GM08714 (cell line): ENCODE results near the gene ELOF1.

ENCODE experiments used
- H3K4me3 ChIP-seq: fragments of 200-500 bp; sonication (Bioruptor generic); 2 replicates; pipeline ENCODE4 v1.5.1; 2014; ENCODE audit warnings: mild to moderate bottlenecking, low read length, inconsistent platforms
- ZNF274 ChIP-seq: IDR thresholded peaks from 2 replicates; pipeline ENCODE4 v1.6.1; 2012; ENCODE audit warnings: mild to moderate bottlenecking, low read depth, low read length

ELOF1 gene

DNA sequence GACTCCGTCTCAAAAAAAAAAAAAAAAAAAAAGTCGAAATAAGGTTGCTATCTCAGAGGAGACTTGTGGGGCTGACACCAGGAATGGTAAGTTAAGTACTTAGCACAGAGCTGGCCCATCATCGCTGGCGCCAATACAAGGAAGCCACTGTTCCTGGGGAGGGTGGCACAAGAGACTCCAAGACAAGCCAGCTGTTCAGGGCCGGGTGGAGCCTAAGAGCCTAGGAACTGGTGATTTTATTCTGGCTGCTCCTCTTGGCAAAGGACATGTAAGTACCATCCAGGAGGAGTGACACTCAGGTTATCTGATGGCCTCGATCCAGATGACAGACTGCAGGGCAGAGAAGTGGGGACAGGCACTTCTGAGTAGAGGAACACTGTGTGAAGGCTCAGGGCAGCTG lies 3.8 kb downstream of the ELOF1 start:
- TF ChIP-seq ZNF274: no peak

DNA sequence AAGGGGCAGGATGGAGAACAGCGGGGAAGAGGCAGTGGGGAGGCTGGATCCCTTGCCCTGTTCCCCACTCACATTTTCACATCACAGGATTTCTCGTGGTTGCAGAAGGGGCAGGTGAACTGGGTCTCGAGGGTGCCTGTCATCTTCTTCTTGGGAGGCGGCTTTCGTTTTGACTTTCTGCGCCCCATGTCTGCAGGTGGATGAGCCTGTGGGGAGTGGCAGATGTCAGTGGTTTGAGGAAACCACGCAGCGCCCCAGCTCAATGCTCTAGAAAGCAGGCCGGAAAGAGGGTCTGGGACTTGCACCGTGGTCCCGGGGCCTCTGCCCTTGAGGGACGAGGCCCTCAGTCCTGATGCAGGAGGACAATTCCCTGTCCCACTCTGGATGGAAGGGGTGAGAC lies 4.9 kb downstream of the ELOF1 start:
- H3K4me3 ChIP-seq: no peak overlapping the region
- no peak for TF ChIP-seq ZNF274

More for the DNA sequence above, 3.8 kb downstream of the ELOF1 start:
- H3K4me3 ChIP-seq: no peak overlapping the region

DNA sequence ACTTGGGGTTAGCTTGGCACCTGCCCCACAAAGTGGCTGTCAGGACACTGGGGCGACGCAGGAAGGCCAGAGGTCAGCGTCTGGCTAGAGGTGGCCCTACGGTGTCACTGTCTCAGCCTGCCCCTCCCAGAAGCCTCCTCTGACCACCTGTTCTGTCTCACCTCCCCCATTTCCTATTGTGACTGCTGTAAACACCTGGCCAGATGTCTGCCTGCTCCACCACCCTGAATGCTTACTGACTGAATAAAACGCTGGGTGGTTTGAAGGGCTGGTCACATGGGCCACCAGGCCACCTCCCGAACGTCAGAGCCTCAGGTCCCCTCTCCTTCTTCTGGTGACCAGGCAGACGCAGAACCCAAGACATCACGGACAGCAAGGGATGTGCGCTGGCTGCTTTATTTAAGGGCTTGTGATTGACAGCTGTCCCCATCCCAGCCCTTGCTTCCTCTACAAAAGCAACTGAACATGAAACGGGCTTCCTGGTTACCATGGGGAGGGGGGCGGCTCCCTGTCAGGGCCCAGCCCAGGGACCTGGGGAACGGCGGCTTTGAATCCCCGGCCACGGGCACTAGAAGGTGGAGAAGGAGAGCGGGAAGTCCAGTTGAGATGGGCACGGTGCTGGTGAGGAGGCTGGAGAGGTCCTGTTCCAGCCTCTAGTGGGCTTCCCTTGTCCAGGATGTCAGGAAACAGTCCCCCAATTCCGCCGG lies 6.2 kb downstream of the ELOF1 start:
- no peak overlapping the region for H3K4me3 ChIP-seq
- no peak for TF ChIP-seq ZNF274

- TF ChIP-seq ZNF274: no peak
- H3K4me3 ChIP-seq: no peak overlapping the region
These were observed 7.3 kb downstream of the ELOF1 start for GRCh38 chr19:11551603-11552235.

DNA sequence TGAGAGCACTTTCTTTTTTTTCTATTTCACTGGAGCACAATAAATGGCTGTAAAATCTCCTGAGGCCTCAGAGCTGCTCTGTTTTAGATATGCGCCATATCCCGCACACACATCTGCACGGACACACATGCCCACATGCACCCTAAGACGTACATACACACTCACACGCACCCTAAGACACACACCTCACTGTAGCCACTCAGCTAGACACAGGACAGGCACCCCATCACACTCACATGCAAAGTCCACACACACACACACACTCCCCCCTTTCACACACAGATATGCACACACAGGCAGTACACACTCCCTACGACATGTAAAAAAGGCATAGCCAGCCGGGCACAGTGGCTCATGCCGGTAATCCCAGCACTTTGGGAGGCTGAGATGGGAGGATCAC lies 8.8 kb downstream of the ELOF1 start:
- no peak overlapping the region for H3K4me3 ChIP-seq
- TF ChIP-seq ZNF274: no peak

DNA sequence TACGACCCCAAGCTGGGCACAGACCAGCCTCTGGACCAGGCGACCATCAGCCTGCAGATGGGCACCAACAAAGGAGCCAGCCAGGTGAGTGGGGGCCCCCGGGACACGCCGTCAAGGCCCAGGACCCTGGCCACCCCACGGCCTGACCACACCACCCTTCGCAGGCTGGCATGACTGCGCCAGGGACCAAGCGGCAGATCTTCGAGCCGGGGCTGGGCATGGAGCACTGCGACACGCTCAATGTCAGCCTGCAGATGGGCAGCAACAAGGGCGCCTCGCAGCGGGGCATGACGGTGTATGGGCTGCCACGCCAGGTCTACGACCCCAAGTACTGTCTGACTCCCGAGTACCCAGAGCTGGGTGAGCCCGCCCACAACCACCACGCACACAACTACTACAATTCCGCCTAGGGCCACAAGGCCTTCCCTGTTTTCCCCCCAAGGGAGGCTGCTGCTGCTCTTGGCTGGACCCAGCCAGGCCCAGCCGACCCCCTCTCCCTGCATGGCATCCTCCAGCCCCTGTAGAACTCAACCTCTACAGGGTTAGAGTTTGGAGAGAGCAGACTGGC lies 9.6 kb downstream of the ELOF1 start:
- no peak for TF ChIP-seq ZNF274

GRCh38 chr19:11547929-11548700 lies 10.9 kb downstream of the ELOF1 start:
- no peak overlapping the region for H3K4me3 ChIP-seq
- TF ChIP-seq ZNF274: no peak

More for the DNA sequence above, 9.6 kb downstream of the ELOF1 start:
- H3K4me3 ChIP-seq: no peak overlapping the region

- H3K4me3 ChIP-seq: no peak overlapping the region
- no peak for TF ChIP-seq ZNF274
These were observed 17.8 kb downstream of the ELOF1 start for GRCh38 chr19:11541238-11541637.

DNA sequence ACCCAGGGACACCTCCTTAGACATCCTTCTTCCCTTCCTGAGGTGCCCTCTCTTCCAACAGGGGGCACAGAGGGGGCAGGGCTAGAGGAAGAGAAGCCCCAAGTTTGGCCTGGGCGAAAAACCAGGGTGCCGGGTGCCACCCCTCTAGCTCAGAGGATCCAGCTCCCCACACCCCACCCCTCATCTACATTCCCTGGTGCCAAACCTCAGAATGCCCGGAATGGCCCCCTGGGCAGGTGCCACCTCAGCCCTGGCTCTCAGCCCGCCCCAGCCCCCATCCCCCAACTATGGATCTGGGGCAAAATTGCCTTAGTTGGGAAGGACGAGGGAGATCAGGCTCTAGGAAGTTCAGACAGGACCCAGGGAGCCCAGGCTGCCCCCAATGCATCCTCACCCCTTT lies 18.4 kb downstream of the ELOF1 start:
- H3K4me3 ChIP-seq: no peak overlapping the region
- TF ChIP-seq ZNF274: no peak

DNA sequence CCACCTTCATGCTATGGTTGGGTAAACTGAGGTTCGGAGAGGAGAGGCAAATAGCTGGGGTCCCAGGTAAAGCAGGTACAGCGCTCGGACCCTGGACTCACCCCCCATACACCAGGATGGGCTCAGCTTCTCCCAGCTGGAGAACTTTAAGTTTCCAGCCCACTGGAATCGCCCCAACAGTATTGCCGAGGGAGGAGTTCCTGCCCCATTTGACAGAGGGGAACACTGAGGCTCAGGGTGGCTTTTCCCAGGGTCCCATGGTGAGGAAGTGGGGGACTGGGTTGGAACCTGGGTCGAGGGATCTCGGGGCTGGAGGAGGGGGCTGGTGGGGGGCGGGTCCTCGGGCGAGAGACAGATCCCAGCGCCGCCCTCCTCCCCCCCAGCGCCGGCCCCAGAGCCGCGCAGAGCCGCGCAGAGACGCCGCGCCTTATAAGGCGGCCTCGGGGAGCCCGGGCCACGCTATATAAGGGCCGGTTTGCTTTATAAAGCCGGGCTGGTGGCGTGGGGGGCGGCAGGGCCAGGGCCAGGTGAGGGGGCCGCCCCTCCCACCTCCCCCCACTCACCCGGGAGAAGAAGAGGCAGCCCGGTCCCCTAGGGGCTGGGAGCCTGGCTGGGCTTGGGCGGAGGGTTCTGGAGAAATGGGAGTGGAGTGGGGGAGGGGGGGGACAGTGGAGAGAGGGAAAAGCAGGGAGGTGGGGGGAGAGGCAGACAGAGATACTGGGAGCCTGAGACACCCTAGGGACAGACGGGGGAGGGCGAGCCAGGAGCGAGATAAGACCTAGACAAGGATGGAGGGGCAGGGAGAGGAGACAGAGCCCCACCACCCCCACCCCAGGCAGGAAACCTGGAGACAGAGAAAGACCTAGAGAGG lies 19.3 kb downstream of the ELOF1 start:
- H3K4me3 ChIP-seq: no peak overlapping the region

GRCh38 chr19:11538232-11539036 lies 20.6 kb downstream of the ELOF1 start, which contains the start of gene CNN1:
Gene CNN1, plus strand, starts transcription at chr19:11538851. Its CDS starts 77 bp downstream, at chr19:11538928.
- no peak within 1 kb of the TSS for H3K4me3 ChIP-seq
- TF ChIP-seq ZNF274: no peak

More for the DNA sequence above, 19.3 kb downstream of the ELOF1 start:
- TF ChIP-seq ZNF274: no peak

DNA sequence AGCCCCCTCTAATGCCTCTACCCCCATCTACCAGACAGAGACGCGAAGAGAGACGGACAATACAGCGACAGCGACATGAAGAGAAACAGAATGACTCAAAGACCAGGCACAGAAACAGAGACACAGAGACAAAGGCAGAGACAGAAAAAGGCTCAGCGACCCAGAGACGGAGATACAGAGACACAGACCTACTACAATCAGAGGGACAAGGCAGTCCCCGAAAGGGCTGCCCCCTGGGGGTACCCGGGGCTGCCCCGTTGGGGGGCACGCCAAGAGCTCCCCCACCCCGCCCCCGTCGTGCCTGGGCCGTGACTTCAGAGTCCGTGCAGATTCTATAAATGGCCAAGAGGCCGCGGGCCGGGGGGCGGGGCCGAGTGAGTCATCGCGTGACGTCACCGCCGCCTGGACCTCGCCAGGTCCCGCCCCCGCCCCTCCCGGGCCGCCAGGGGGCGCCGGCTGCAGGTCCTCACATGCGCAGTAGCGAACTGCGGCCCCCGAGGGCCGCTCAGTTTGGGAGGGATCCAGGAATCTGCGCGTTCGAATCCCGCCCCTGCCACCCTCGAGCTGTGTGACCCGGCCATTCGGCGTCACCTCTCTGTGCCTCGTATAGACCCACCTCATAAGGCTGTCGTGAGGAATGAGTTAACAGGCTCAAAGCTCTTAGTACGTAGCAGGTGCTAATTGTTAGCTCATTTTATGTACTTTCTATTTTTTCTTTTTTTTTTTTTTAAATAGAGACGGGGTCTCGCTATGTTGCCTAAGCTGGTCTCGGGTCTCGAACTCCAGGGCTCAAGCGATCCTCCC lies 23.0 kb downstream of the ELOF1 start:
- no peak for TF ChIP-seq ZNF274
- peak overlapping the region; percentile 0; the same call in 1 of the 2 replicates for H3K4me3 ChIP-seq
